HCT116 (cell line): ENCODE measurements around the gene TEDC1. TPM values are rescaled to one million over a fixed set of nuclear protein-coding genes. Genes with fewer than 3 reads are reported as not detected.

Source experiments
- ATAC-seq: fragments of 200-7000 bp; cut with Tn5 transposase; 2 replicates; pipeline ENCODE4 v1.9.1; 2020; ENCODE audit warnings: mild to moderate bottlenecking, moderate library complexity
- BruUV-seq: library from RNA; stranded (reverse); fragments of 400-500 nt; replicated peaks from 2 replicates; lab custom pipeline; 2021; lab: Mats Ljungman, UMichigan
- CTCF ChIA-PET: fragments of 300-600 bp; sonication (Branson Sonifier 250); formaldehyde crosslinking; loops from one replicate; lab custom pipeline; 2021; ENCODE audit warnings: antibody characterized with exemption; lab: Charles Lee
- POLR2A ChIA-PET: fragments of 300-600, 350-600 bp; sonication (Branson Sonifier 250); formaldehyde crosslinking; loops from one replicate; lab custom pipeline; 2021; ENCODE audit warnings: antibody characterized with exemption; lab: Charles Lee
- RAD21 ChIA-PET, 2 experiments: fragments of 300-600 bp; sonication (Branson Sonifier 250); formaldehyde crosslinking; loops; one replicate each; lab custom pipeline; 2023; ENCODE audit warnings: low total read pairs in 2 of 2; ENCODE audit not compliant: uncharacterized antibody in 2 of 2, unreplicated experiment in 2 of 2, low non-redundant PET in 1 of 2; lab: Charles Lee
- DNase-seq: peaks from one replicate; pipeline ENCODE4 v3.0.0-alpha.2; 2010; ENCODE audit warnings: low read depth, low spot score
- H2AFZ ChIP-seq: fragments of 200-600 bp; shearing (Covaris generic), sonication (generic); 2 replicates; pipeline ENCODE4 v1.6.1; 2017; ENCODE audit warnings: low read depth, mixed run types, mixed read lengths, antibody characterized with exemption, low read length; ENCODE audit not compliant: poor library complexity, severe bottlenecking
- H3K27ac ChIP-seq: 2 replicates; pipeline ENCODE4 v1.5.1; 2012; ENCODE audit warnings: low read depth, low read length
- H3K27me3 ChIP-seq: fragments of 200-600 bp; sonication (generic); 2 replicates; pipeline ENCODE4 v1.6.1; 2016; ENCODE audit warnings: mixed run types, low read length, mixed read lengths; ENCODE audit not compliant: insufficient read depth
- H3K36me3 ChIP-seq, 2 experiments: fragments of 200-500 bp in 1 of 2; fragments of 200-600 bp in 1 of 2; sonication (Bioruptor generic) in 1 of 2; sonication (generic) in 1 of 2; 2 replicates each; pipeline versions ENCODE4 v1.5.1 to v1.6.1; 2014 to 2016; ENCODE audit warnings: low read length in 2 of 2, inconsistent platforms in 1 of 2, mixed read lengths in 1 of 2, mixed run types in 1 of 2; ENCODE audit not compliant: insufficient read depth in 2 of 2, control insufficient read depth in 1 of 2
- H3K4me1 ChIP-seq, 2 experiments: fragments of 200-600 bp in 1 of 2; sonication (generic) in 1 of 2; 2 replicates each; pipeline versions ENCODE4 v1.5.1 to v1.6.1; 2012 to 2017; ENCODE audit warnings: low read length in 2 of 2, inconsistent platforms in 1 of 2, mild to moderate bottlenecking in 1 of 2, mixed read lengths in 1 of 2, mixed run types in 1 of 2, moderate library complexity in 1 of 2; ENCODE audit not compliant: insufficient read depth in 2 of 2, control insufficient read depth in 1 of 2
- H3K4me2 ChIP-seq: fragments of 200-600 bp; sonication (generic); 2 replicates; pipeline ENCODE4 v1.6.1; 2017; ENCODE audit warnings: mixed run types, low read length, mixed read lengths
- H3K4me3 ChIP-seq, 2 experiments: fragments of 200-600 bp in 1 of 2; sonication (generic) in 1 of 2; replicated peaks in 1 of 2; 2 replicates each; pipeline ENCODE4 v1.5.1; 2011 to 2016; ENCODE audit warnings: low read length in 2 of 2, control low read depth in 1 of 2, low read depth in 1 of 2, mild to moderate bottlenecking in 1 of 2, mixed read lengths in 1 of 2, mixed run types in 1 of 2
- H3K79me2 ChIP-seq: fragments of 200-600 bp; sonication (generic); 2 replicates; pipeline ENCODE4 v1.6.1; 2017; ENCODE audit warnings: mild to moderate bottlenecking, mixed run types, low read length, moderate library complexity, mixed read lengths; ENCODE audit not compliant: insufficient read depth
- H3K9ac ChIP-seq: fragments of 200-600 bp; sonication (generic); 2 replicates; pipeline ENCODE4 v1.6.1; 2016; ENCODE audit warnings: low read length, mixed read lengths
- H3K9me2 ChIP-seq: fragments of 200-600 bp; sonication (generic), shearing (Covaris generic); 2 replicates; pipeline ENCODE4 v1.6.1; 2017; ENCODE audit warnings: mixed run types, mild to moderate bottlenecking, moderate library complexity; ENCODE audit not compliant: insufficient read depth
- H3K9me3 ChIP-seq, 2 experiments: fragments of 200-500 bp in 1 of 2; fragments of 200-600 bp in 1 of 2; sonication (Bioruptor generic) in 1 of 2; sonication (generic) in 1 of 2; 2 replicates each; pipeline ENCODE4 v1.6.1; 2014 to 2017; ENCODE audit warnings: low read length in 2 of 2, mixed read lengths in 2 of 2, inconsistent platforms in 1 of 2, low read depth in 1 of 2, mild to moderate bottlenecking in 1 of 2, mixed run types in 1 of 2, moderate library complexity in 1 of 2; ENCODE audit not compliant: control insufficient read depth in 1 of 2, insufficient read depth in 1 of 2
- H4K20me1 ChIP-seq: fragments of 200-600 bp; sonication (generic), shearing (Covaris generic); 2 replicates; pipeline ENCODE4 v1.6.1; 2017; ENCODE audit warnings: mixed run types, mild to moderate bottlenecking, moderate library complexity; ENCODE audit not compliant: insufficient read depth
- CBX3 ChIP-seq: IDR thresholded peaks from 2 replicates; pipeline ENCODE4 v1.6.1; 2012; ENCODE audit warnings: low read depth
- EGR1 ChIP-seq: IDR thresholded peaks from 2 replicates; pipeline ENCODE4 v1.6.1; 2012; ENCODE audit warnings: low read depth
- ELF1 ChIP-seq: IDR thresholded peaks from 2 replicates; pipeline ENCODE4 v1.6.1; 2012; ENCODE audit warnings: low read depth, borderline replicate concordance
- FOSL1 ChIP-seq: IDR thresholded peaks from 2 replicates; pipeline ENCODE4 v1.6.1; 2012; ENCODE audit warnings: low read depth
- JUND ChIP-seq: IDR thresholded peaks from 2 replicates; pipeline ENCODE4 v1.6.1; 2012
- POLR2A ChIP-seq: IDR thresholded peaks from 2 replicates; pipeline ENCODE4 v1.7.0; 2011; ENCODE audit warnings: borderline replicate concordance; ENCODE audit not compliant: insufficient read depth, insufficient read length; ENCODE audit errors: extremely low read depth
- POLR2AphosphoS5 ChIP-seq: IDR thresholded peaks from 2 replicates; pipeline ENCODE4 v1.6.1; 2011; ENCODE audit warnings: mild to moderate bottlenecking, low read depth, low read length, moderate library complexity
- RAD21 ChIP-seq: IDR thresholded peaks from 2 replicates; pipeline ENCODE4 v1.6.1; 2012; ENCODE audit warnings: low read depth, mild to moderate bottlenecking
- REST ChIP-seq: IDR thresholded peaks from 2 replicates; pipeline ENCODE4 v1.6.1; 2012; ENCODE audit warnings: low read depth
- SIN3A ChIP-seq: IDR thresholded peaks from 2 replicates; pipeline ENCODE4 v1.6.1; 2012; ENCODE audit warnings: low read depth
- SP1 ChIP-seq: IDR thresholded peaks from 2 replicates; pipeline ENCODE4 v1.6.1; 2012; ENCODE audit warnings: low read depth
- TCF7L2 ChIP-seq: IDR thresholded peaks from 2 replicates; pipeline ENCODE4 v1.7.0; 2011; ENCODE audit warnings: borderline replicate concordance, inconsistent platforms; ENCODE audit not compliant: insufficient read depth, insufficient read length; ENCODE audit errors: extremely low read depth
- YY1 ChIP-seq: IDR thresholded peaks from 2 replicates; pipeline ENCODE4 v1.6.1; 2011; ENCODE audit warnings: low read length, low read depth, moderate library complexity, mild to moderate bottlenecking; ENCODE audit not compliant: insufficient replicate concordance; ENCODE audit errors: extremely low read depth
- ZFX ChIP-seq: fragments of 450-650 bp; IDR thresholded peaks from 2 replicates; pipeline ENCODE4 v1.6.1; 2017
- ZNF274 ChIP-seq: fragments of 200-500 bp; sonication (Bioruptor generic); IDR thresholded peaks from 2 replicates; pipeline ENCODE4 v1.6.1; 2014; ENCODE audit warnings: mild to moderate bottlenecking, low read depth, low read length, inconsistent platforms
- intact Hi-C: fragments of 100-400 bp; cut with micrococcal nuclease; formaldehyde crosslinking; loops from 2 replicates; pipeline ENCODE4 v1.10.0; 2022
- total RNA-seq: library from RNA; stranded (reverse); gene quantifications from one replicate; pipeline ENCODE4 v1.2.1, GENCODE V29; 2021; ENCODE audit not compliant: unreplicated experiment
- TF ChIP-seq, protein P1 (sequence below), 3 experiments: fragments of 200-600 bp in 1 of 3; sonication (generic) in 1 of 3; IDR thresholded peaks in 2 of 3; conservative IDR thresholded peaks in 1 of 3; 2 replicates each; pipeline ENCODE4 v1.5.1; 2012 to 2017; ENCODE audit warnings: low read depth in 2 of 3, low read length in 2 of 3, antibody characterized with exemption in 1 of 3, borderline replicate concordance in 1 of 3, control low read depth in 1 of 3, mild to moderate bottlenecking in 1 of 3, mixed read lengths in 1 of 3, mixed run types in 1 of 3, moderate library complexity in 1 of 3; ENCODE audit not compliant: insufficient read depth in 1 of 3

Gene TEDC1
- total RNA-seq, 1 experiment from 2014 or later, result 40.4 TPM

DNA sequence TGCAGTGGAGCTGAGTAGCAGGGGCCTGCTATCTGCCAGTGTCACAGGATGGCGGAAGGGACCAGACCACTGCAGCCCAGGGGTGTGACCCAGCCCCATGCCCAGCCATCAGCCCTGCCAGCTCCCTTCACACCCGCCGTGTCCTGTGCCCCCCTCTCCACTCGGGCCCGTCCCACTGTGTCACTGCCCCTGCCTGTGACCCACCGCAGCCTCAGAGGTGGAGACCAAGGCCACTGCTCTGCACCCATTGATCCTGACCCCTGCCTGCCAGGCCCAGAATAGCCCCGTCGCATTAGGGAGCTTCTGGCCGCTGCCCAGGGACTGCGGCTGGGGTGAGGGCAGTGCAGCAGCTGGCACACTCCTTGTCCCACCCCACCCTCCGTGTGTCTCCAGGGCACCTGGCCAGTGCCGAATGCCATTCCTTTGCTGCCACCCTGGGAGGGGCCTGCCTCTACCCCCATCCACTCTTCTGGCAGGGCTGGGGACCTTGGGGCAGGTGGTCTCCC is 18.5 kb upstream of the TEDC1 start:
- H3K4me2 ChIP-seq, result no peak overlapping the region

More for the DNA sequence above, 18.5 kb upstream of the TEDC1 start:
- no peaks in the 10 kb centered on the region for H3K9me3 ChIP-seq
- POLR2A ChIA-PET, result no interaction called here
- RAD21 ChIA-PET, result no interaction called here
- TF ChIP-seq EGR1 (no peak), JUND (no peak), SP1 (no peak), CBX3 (no peak), REST (no peak), YY1 (no peak), SIN3A (no peak), POLR2A (no peak), POLR2AphosphoS5 (no peak), RAD21 (no peak), ZNF274 (no peak), ZFX (no peak), FOSL1 (no peak), TCF7L2 (no peak), ELF1 (no peak)
- TF ChIP-seq, protein P1, sequence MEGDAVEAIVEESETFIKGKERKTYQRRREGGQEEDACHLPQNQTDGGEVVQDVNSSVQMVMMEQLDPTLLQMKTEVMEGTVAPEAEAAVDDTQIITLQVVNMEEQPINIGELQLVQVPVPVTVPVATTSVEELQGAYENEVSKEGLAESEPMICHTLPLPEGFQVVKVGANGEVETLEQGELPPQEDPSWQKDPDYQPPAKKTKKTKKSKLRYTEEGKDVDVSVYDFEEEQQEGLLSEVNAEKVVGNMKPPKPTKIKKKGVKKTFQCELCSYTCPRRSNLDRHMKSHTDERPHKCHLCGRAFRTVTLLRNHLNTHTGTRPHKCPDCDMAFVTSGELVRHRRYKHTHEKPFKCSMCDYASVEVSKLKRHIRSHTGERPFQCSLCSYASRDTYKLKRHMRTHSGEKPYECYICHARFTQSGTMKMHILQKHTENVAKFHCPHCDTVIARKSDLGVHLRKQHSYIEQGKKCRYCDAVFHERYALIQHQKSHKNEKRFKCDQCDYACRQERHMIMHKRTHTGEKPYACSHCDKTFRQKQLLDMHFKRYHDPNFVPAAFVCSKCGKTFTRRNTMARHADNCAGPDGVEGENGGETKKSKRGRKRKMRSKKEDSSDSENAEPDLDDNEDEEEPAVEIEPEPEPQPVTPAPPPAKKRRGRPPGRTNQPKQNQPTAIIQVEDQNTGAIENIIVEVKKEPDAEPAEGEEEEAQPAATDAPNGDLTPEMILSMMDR (IDR thresholded peaks at IDR 0.05 in 2 of 3, conservative IDR thresholded peaks at IDR 0.05 in 1 of 3; ENCODE audit: borderline replicate concordance in 1 of 3, insufficient read depth in 1 of 3, low read depth in 2 of 3, low read length in 2 of 3), result no peak
- no peak overlapping the region for H3K4me3 ChIP-seq
- DNase-seq (no peak), ATAC-seq (no peak)
- no peaks in the 10 kb centered on the region for H3K79me2 ChIP-seq
- CTCF ChIA-PET, result interaction anchor here (4.7 kb wide), 1 partner anchor 9 kb away, joined by 20 read pairs; no protein-coding TSS in a partner anchor
- H3K27me3 ChIP-seq, result no peaks in the 10 kb centered on the region
- no peak overlapping the region for H3K9ac ChIP-seq
- H2AFZ ChIP-seq, result no peak overlapping the region
- no TSS peak for BruUV-seq
- H3K9me2 ChIP-seq, result no peaks in the 10 kb centered on the region
- H3K36me3 ChIP-seq, result no peaks in the 10 kb centered on the region; a peak in 1 of 4 replicates
- intact Hi-C loops, result no loop called here
- no peaks in the 10 kb centered on the region for H4K20me1 ChIP-seq
- peaks cover 21 to 27% of the 10 kb centered on the region in 2 experiments for H3K4me1 ChIP-seq
- H3K27ac ChIP-seq, result peak overlapping the region; percentile 42; the same call in 1 of the 2 replicates
